Fibroblast of lung (primary cell): ENCODE measurements around the gene STK11.

Experiments
- CTCF ChIP-seq, 2 donors: IDR thresholded peaks in 1 of 2; conservative IDR thresholded peaks in 1 of 2; 1 replicate in 1 of 2; 2 replicates in 1 of 2; pipeline ENCODE4 v1.5.1; 2011 to 2012; ENCODE audit warnings: low read length in 2 of 2, control low read depth in 1 of 2, inconsistent platforms in 1 of 2, low read depth in 1 of 2, mild to moderate bottlenecking in 1 of 2
- EZH2 ChIP-seq: IDR thresholded peaks from 2 replicates; pipeline ENCODE4 v1.5.1; 2012; ENCODE audit warnings: low read length, control low read depth, mild to moderate bottlenecking; ENCODE audit errors: missing control alignments

GRCh38 chr19:1245494-1246264 lies 40.1 kb downstream of the STK11 start:
- no peak for TF ChIP-seq CTCF (conservative IDR thresholded peaks at IDR 0.05 in 1 of 2, IDR thresholded peaks at IDR 0.05 in 1 of 2; ENCODE audit: low read depth in 1 of 2, low read length in 2 of 2)
- no peak for TF ChIP-seq EZH2
